Lower lobe of right lung (tissue), 2 donors: ENCODE measurements around the gene CORO7. TPM values are rescaled to one million over a fixed set of nuclear protein-coding genes. Genes with fewer than 3 reads are reported as not detected.
A peak's percentile ranks its signal among the peaks of the same experiment; 100 is the strongest.

Experiments
- ATAC-seq, 2 donors: fragments of 200-7000 bp; cut with Tn5 transposase; one replicate each; pipeline ENCODE4 v1.9.1; 2020 to 2022; ENCODE audit warnings: mild to moderate bottlenecking in 2 of 2, moderate library complexity in 2 of 2
- DNase-seq: peaks from one replicate; pipeline ENCODE4 v3.0.0-alpha.2; 2020
- H3K27ac ChIP-seq: fragments of 200-600 bp; one replicate; pipeline ENCODE4 v1.8.0; 2022
- H3K27me3 ChIP-seq: fragments of 200-600 bp; one replicate; pipeline ENCODE4 v1.8.0; 2022; ENCODE audit warnings: low read depth
- H3K36me3 ChIP-seq: fragments of 200-600 bp; one replicate; pipeline ENCODE4 v1.8.0; 2022; ENCODE audit warnings: mild to moderate bottlenecking
- H3K4me1 ChIP-seq: fragments of 200-600 bp; one replicate; pipeline ENCODE4 v1.8.0; 2022
- H3K4me3 ChIP-seq: fragments of 200-600 bp; one replicate; pipeline ENCODE4 v1.8.0; 2022; ENCODE audit warnings: mild to moderate bottlenecking
- H3K9me3 ChIP-seq: fragments of 200-600 bp; one replicate; pipeline ENCODE4 v1.8.0; 2022
- CTCF ChIP-seq: fragments of 200-600 bp; IDR thresholded peaks from one replicate; pipeline ENCODE4 v1.8.0; 2022; ENCODE audit warnings: antibody characterized with exemption, mild to moderate bottlenecking
- intact Hi-C: fragments of 100-400 bp; cut with DNase I; formaldehyde crosslinking; loops from one replicate; pipeline ENCODE4 v1.11.0; 2022
- total RNA-seq: library from RNA; stranded (reverse); fragmentation: NEBNext Ultra II Directional; extraction: Animal tissue kit (Norgen Biotek cat#: 25700); gene quantifications from one replicate; pipeline ENCODE4 v1.2.1, GENCODE V29; 2021
- donor health status: DM: no; HTN: yes; CAD: no; lungs with severe emphysema.

Gene CORO7
- total RNA-seq, 1 donor from 2014 or later, result 58.5 TPM

- intact Hi-C loops, result no loop called here
- H3K4me3 ChIP-seq, result peak overlapping the region; percentile 24
- ATAC-seq, result peak; percentile 75 to 78
Measured at GRCh38 chr16:4376126-4376892, 40.1 kb downstream of the CORO7 start.

GRCh38 chr16:4375717-4376116 is 40.7 kb downstream of the CORO7 start:
- Histone ChIP-seq H3K9me3 (no peaks in the 10 kb centered on the region), H3K4me3 (peak overlapping the region; percentile 24), H3K27ac (peak overlapping the region; percentile 84), H3K4me1 (peaks cover 80% of the 10 kb centered on the region), H3K27me3 (no peaks in the 10 kb centered on the region), H3K36me3 (peaks cover 11% of the 10 kb centered on the region)
- intact Hi-C loops, result no loop called here
- DNase-seq (no peak), ATAC-seq (no peak)
- no peak for TF ChIP-seq CTCF

More at GRCh38 chr16:4376126-4376892, 40.1 kb downstream of the CORO7 start:
- no peaks in the 10 kb centered on the region for H3K9me3 ChIP-seq
- H3K36me3 ChIP-seq, result peaks cover 17% of the 10 kb centered on the region
- TF ChIP-seq CTCF, result no peak
- peaks cover 74% of the 10 kb centered on the region for H3K4me1 ChIP-seq
- DNase-seq, result peak; percentile 92
- H3K27me3 ChIP-seq, result no peaks in the 10 kb centered on the region
- peak overlapping the region; percentile 84 for H3K27ac ChIP-seq

- TF ChIP-seq CTCF, result no peak
- intact Hi-C loops, result no loop called here
- Histone ChIP-seq H3K36me3 (peaks cover 6% of the 10 kb centered on the region), H3K27ac (peak overlapping the region; percentile 77), H3K4me1 (peaks cover 88% of the 10 kb centered on the region), H3K9me3 (no peaks in the 10 kb centered on the region), H3K27me3 (no peaks in the 10 kb centered on the region), H3K4me3 (peak overlapping the region; percentile 74)
- DNase-seq (peak; percentile 79), ATAC-seq (peak; percentile 33 to 48)
Measured at GRCh38 chr16:4373909-4374742, 42.3 kb downstream of the CORO7 start.

- ATAC-seq, result no peak
- TF ChIP-seq CTCF, result no peak
- no peak for DNase-seq
- Histone ChIP-seq H3K27me3 (no peaks in the 10 kb centered on the region), H3K4me3 (peak overlapping the region; percentile 74), H3K36me3 (peaks cover 6% of the 10 kb centered on the region), H3K9me3 (no peaks in the 10 kb centered on the region), H3K4me1 (peaks cover 92% of the 10 kb centered on the region), H3K27ac (peak overlapping the region; percentile 77)
- intact Hi-C loops, result no loop called here
Measured at GRCh38 chr16:4373356-4373908, 43.0 kb downstream of the CORO7 start.

GRCh38 chr16:4372578-4373355 is 43.6 kb downstream of the CORO7 start:
- peak overlapping the region; percentile 74 for H3K4me3 ChIP-seq
- no peak for TF ChIP-seq CTCF
- H3K4me1 ChIP-seq, result peaks cover 85% of the 10 kb centered on the region
- H3K27me3 ChIP-seq, result no peaks in the 10 kb centered on the region
- peak overlapping the region; percentile 77 for H3K27ac ChIP-seq
- ATAC-seq (no peak), DNase-seq (no peak)
- H3K36me3 ChIP-seq, result peaks cover 2% of the 10 kb centered on the region
- intact Hi-C loops, result no loop called here
- no peaks in the 10 kb centered on the region for H3K9me3 ChIP-seq
